PFSK-1 (cell line): ENCODE measurements around the gene RNF220.

Source experiments
- POLR2AphosphoS5 ChIP-seq: IDR thresholded peaks from 2 replicates; pipeline ENCODE4 v1.6.1; 2012; ENCODE audit warnings: low read depth, mild to moderate bottlenecking, control low read depth, low read length, moderate library complexity
- SIN3A ChIP-seq: IDR thresholded peaks from 2 replicates; pipeline ENCODE4 v1.6.1; 2012; ENCODE audit warnings: mild to moderate bottlenecking, low read length, moderate library complexity, borderline replicate concordance; ENCODE audit not compliant: insufficient read depth

DNA sequence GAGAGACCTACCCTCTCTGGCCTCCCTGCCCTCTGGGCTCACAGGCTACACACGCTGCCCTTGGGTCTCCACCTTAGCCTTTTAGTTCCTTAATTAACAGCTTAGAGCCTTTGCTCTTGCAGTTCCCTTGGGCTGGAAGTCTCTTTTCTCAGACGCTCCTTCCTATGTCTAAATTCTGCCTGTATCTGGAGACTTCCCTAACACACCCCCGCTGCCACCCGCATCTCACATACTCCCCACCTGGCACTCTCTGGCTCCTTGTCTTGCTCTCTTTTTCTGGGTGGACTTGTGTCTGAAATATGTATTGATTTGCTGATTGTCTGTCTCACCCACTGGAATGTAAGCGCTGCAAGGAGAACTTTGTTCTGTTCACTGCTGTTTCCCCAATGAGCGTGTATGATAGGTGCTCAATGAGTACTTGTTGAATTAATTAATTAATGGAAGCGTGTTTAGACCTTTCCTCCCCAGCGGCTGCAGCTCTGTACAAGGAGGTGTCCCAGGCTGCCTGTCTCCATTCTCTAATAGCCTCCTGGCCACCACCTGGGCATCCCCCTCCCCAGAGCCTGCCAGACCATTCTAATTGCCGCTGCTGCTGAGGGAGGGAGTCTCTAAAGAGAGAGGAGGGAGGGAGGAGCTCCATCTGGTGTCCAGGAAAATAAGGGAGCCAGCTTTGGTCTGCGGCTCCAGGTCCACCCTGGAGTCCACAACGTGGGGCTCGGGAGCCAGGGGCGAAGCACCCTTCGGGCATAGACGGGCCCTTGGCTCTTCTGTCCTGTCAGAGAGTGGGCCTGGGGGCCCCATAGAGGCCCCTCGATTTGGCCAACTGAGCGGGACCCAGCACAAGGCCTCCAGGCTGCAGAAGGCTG, 95.4 kb downstream of the RNF220 start:
- TF ChIP-seq SIN3A (no peak), POLR2AphosphoS5 (no peak)
